Fibroblast of skin of right quadriceps (primary cell): ENCODE measurements around the gene KIF22.

Source experiments
- DNase-seq: peaks from one replicate; pipeline ENCODE4 v3.0.0-alpha.2; 2013

The KIF22 gene

DNA sequence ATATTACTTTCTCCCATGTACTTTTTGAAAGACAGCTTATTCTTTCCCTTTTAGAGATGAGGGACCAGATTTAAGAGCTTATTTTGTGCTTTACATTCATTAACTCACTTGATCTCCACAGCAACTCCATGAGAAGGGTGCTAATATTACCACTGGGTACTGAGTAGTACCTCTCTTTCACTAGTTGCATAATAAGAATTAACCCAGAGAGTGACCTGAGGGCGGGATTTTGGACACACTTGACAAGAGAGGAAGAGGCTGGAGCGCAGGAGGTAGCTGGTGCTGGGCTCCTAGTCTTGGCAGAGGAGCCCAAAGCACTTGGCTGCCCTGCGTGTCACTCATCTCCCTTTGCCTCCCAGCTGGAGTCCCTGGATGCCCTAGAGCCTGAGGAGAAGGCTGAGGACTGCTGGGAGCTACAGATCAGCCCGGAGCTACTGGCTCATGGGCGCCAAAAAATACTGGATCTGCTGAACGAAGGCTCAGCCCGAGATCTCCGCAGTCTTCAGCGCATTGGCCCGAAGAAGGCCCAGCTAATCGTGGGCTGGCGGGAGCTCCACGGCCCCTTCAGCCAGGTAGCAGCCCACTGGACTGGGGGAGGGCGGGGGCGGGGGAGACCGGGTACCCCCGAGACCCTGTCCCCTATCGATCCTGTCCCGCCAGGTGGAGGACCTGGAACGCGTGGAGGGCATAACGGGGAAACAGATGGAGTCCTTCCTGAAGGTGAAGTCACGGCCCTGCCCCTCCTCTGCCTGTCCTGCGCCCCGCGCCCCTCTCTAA, 14.1 kb downstream of the KIF22 start:
- no peak for DNase-seq

DNA sequence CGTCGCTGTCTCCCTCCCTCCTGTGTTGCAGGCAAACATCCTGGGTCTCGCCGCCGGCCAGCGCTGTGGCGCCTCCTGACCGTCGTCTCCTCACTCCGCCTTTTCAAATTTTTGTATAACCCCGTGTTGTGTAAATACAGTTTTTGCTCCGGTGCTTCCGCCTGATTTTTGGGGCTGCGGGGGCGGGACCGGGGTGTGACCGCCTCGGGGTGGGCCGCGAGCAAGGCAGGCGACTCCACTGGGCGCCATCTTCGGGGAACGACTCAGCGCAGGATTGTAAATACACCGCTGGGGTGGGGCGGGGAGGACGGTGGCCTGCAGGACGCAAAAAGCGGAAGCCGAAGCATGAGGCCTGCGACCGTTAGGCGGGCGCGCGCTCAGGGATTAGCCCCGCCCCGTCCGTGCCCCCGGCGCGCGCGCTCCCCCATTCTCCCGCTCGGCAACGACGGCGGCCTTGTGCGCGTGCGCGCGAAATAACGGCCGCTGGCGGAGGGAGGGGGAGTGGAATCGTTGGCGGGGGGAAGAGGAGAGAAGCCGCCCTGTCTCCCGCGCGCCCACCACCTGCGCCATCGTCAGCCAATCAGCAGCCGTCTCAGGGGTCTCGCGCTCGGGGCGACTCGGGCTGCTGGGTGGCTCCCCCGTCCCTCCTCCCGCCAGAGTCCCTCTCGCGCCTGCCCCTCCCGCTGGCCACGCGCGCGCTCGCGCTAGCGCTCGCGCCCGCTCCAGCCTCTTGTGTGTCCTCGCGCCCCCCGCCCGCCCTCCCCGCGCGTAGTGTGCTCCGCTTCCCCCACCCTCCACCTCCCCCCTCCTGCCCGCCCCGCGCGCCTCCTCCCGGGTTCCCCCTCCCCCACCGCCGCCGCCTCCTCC, 14.9 kb downstream of the KIF22 start:
- peak; percentile 98 for DNase-seq

DNA sequence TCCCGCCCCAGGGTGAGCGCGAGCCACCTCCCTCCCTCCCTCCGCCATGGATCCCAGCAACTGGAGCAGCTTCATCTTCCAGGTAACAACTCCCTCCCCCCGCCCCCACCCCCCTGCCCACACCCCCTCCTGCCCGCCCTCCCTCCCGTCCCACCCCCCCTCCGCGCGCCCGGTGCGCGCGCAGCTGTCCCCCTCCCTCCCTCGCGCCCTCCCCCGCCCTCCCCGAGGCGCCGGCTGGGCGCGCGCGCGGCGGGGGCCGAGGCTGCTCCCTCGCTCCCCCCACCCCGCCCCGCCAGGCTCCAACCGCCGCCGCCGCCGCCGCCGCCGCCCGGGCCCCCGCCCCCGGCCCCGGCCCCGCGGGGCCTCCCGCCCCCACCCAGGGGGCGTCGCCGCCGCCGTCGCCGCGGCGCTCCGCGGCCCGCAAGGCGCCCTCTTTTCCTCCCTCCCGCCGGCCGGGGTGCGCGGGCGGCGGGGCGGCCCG, 15.6 kb downstream of the KIF22 start, which contains the start of gene MAZ:
Gene MAZ, plus strand, starts transcription at position 431 of the 481 bp plus-strand sequence. CDS start 173 bp downstream, outside the sequence.
- DNase-seq = no peak

DNA sequence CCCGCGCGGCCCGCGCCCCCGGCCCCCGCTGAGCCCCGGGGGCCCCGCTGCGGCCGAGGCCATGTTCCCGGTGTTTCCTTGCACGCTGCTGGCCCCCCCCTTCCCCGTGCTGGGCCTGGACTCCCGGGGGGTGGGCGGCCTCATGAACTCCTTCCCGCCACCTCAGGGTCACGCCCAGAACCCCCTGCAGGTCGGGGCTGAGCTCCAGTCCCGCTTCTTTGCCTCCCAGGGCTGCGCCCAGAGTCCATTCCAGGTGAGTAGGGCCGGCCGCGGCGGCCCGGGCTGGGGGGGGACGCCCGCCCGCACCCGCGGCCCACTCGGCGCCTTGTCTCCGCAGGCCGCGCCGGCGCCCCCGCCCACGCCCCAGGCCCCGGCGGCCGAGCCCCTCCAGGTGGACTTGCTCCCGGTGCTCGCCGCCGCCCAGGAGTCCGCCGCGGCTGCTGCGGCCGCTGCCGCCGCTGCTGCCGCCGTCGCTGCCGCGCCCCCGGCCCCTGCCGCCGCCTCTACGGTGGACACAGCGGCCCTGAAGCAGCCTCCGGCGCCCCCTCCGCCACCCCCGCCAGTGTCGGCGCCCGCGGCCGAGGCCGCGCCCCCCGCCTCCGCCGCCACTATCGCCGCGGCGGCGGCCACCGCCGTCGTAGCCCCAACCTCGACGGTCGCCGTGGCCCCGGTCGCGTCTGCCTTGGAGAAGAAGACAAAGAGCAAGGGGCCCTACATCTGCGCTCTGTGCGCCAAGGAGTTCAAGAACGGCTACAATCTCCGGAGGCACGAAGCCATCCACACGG, 16.3 kb downstream of the KIF22 start:
- DNase-seq = peak; percentile 53

DNA sequence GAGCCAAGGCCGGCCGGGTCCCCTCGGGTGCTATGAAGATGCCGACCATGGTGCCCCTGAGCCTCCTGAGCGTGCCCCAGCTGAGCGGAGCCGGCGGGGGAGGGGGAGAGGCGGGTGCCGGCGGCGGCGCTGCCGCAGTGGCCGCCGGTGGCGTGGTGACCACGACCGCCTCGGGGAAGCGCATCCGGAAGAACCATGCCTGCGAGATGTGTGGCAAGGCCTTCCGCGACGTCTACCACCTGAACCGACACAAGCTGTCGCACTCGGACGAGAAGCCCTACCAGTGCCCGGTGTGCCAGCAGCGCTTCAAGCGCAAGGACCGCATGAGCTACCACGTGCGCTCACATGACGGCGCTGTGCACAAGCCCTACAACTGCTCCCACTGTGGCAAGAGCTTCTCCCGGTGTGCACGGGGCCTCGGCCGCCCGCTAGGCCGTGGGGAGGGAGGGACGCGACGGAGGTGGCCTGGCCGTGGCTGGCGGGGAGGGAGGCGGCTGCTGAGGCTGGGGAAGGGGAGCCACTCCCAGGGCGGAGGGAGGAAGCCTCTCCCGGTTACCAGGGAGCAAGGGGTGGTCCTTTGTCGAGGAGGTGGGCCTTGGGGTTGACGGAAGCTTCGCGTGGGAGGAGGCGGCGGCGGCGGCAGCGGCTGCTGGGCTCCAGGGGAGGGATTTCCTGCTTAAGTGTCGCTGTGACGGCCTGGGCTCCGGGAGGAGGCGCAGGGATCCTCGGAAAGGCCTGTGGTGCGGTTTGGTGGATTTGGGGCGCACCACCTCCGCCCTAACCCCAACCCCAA, 17.1 kb downstream of the KIF22 start:
- peak; percentile 94 for DNase-seq

DNA sequence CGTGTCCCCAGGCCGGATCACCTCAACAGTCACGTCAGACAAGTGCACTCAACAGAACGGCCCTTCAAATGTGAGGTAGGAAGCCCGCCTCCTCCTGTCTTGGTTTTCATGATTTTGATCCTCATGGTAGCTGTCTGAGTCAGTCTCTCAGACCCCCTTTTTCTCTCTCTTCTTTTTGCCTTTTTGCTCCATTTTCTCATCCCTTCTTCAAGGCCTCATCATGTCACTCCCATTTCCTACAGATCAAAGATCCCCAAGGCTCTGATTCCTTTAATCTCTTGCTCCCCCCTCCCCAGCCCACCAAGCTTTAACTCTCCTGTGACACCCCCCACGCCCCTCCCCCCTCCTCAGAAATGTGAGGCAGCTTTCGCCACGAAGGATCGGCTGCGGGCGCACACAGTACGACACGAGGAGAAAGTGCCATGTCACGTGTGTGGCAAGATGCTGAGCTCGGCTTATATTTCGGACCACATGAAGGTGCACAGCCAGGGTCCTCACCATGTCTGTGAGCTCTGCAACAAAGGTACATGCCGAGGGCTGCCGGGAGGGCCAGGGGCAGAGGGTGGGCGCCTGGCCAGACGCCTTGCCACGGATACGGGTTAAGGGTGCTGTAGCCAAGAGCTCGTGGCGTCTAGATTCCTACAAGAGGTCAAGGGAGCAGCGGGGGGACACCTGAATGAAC, 17.8 kb downstream of the KIF22 start:
- no peak for DNase-seq

DNA sequence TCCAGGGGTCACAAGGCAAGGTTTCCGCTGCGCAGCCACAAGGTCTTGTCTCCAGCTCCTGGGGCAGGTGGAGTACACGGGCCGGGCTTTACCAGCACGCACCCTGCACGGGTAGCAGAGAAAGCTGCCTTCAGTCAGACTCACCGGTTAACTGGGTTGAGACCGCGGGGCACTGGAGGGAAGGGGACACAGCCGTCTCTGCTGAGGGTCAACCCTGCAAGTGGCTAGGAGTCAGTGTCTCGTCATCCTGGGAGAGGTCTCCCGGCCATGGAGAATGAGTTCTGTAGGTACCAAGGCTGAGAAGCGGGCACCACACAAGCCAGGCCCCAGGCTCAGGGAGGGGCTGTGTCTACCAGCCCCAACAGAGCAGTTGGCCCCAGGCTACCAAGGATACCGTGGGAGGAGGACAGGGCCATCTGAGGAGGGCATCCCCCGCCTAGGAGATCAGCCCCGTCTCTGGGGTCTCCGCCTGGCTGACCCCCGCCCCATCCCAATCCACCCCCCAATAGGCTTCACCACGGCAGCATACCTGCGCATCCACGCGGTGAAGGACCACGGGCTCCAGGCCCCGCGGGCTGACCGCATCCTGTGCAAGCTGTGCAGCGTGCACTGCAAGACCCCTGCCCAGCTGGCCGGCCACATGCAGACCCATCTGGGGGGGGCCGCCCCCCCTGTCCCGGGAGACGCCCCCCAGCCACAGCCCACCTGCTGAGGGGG, 18.6 kb downstream of the KIF22 start:
- no peak for DNase-seq

DNA sequence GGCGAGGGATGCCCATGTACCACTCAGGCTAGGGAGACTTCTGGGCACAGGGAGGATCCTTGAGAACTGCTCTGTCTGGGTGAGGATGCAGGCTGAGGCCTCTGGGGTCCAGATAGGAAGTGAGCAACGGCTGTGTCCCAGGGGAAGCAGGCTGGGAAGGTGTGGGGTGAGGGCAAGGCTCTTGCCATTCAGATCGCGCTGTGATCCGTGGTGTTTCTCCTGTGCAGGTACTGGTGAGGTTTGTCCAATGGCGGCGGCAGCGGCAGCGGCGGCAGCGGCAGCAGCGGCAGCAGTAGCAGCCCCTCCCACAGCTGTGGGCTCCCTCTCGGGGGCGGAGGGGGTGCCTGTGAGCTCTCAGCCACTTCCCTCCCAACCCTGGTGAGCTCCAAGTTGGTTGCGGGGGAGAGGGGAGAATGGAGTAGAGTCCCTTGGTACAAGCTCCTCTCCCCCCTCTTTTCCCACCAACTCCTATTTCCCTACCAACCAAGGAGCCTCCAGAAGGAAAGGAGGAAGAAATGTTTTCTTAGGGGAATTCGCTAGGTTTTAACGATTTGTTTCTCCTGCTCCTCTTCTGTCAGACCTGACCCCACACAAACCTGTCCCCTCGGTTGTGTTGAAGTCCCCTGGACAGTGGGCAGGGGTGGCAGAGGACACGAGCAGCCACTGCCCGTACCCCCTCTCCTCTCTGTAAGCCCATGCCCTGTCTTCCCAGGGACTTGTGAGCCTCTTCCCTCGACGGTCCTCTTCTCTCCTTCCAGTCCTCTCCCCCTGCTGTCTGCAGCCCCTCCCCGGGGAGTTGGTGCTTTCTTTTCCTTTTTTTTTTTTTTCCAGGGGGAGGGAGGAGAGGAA, 19.5 kb downstream of the KIF22 start:
- DNase-seq = no peak

DNA sequence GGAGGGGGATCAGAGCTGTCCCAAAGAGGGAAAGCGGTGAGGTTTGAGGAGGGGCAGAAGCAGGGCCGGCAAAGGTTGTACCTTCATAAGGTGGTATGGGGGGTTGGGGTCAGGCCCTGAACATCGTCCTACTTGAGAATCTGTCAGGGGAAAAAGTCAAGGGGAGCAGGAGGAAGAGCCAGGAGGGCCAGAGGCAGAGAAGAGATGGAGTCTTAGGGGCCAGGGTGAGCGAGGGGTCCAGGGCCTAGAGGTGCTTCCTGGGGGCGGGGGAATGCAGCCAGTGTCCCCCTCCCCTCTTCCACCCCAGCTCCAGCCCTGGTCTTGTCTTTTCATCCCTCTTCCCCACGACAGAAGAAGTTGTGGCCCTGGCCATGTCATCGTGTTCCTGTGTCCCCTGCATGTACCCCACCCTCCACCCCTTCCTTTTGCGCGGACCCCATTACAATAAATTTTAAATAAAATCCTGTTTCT, 20.2 kb downstream of the KIF22 start:
- no peak for DNase-seq

DNA sequence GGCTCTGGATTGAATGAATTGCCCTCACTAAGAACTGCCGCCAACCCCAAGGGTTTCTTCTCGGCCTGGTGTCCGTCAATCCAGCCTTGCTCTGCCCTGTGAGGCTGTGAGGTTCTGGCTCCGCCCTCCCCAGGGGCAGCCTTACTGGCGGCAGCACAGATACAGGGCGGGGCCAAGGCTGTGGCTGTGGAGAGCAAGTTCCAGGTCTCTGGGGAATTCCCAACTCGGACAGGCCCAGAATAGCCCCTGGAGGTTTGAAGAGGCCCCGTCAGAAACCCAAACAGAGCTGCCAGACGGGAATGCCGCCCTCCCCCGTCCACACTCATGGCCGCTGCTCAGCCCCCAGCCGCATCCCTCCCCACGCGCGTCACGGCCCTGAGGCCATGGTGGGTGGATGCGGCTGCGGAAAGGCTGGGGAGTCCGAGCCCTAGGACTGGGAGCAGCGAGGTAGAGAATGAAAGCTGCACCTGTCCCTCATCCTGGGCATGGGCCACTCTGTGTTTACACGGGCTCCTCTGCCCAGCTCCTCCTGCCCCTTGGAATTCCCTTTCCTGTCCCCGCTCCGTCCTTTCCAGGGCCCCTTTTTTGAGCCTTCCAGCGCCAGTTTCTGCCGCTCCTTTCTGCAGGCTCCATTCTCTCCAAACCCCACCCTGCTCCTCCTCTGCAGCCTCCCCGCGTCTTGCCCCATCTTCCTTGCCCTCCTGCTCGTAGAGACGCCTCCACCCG, 20.8 kb downstream of the KIF22 start:
- DNase-seq = peak; percentile 96

DNA sequence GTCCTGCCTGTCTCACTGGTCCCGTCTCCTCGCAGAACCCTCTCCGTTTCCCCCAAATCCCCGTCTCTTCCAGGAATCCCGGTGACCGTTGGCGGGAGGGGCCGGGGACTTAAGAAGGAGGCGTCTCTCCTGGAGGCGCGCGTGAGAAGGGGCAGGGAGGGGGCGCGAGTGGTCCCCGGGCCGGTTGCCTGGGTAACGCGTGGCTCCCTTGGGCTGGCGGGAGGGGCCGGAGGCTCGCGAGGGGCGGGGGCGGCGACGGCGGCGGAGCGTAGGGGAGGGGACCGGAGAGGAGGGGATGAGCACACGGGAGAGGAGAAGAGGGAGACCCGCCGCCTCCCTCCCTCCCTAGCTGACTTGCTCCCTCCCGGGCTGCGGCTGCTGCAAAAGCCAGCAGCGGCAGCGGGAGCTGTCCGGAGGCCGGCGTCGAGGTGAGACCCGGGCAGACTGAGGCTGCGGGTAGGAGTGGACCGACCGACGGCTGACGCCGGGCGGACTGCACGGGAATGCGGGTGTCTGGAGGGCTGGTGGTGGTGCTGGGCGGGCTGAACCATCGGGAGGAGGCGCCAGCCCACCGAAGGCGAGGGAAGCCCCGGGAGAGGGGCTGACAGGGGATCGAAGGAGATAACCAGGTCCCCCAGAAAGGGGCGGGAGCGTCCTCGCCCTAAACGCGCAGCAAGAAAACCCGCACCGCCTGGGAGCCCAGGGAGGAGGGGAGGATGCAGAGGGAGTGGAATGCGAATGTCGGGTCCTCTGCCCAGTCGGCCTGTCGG, 21.5 kb downstream of the KIF22 start, which contains the start of gene PRRT2:
Gene PRRT2, plus strand, starts transcription at position 298 of the 770 bp plus-strand sequence. CDS start 862 bp downstream, outside the sequence.
- DNase-seq = peak; percentile 63

DNA sequence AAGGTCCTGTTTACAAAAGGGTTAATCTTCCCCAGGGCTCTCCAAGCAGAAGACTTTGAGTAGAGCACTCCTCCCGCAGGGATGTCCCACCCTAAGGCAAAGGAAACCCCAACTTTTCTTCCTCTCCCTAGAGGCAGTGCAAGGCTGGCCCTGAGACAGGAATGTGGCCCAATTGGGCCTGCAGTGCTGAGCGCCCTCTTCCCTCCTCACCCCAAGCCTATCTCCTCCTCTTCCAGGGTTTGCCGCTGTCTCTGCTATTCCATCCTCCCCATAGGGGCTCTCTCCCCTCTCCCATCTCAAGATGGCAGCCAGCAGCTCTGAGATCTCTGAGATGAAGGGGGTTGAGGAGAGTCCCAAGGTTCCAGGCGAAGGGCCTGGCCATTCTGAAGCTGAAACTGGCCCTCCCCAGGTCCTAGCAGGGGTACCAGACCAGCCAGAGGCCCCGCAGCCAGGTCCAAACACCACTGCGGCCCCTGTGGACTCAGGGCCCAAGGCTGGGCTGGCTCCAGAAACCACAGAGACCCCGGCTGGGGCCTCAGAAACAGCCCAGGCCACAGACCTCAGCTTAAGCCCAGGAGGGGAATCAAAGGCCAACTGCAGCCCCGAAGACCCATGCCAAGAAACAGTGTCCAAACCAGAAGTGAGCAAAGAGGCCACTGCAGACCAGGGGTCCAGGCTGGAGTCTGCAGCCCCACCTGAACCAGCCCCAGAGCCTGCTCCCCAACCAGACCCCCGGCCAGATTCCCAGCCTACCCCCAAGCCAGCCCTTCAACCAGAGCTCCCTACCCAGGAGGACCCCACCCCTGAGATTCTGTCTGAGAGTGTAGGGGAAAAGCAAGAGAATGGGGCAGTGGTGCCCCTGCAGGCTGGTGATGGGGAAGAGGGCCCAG, 22.4 kb downstream of the KIF22 start:
- DNase-seq = no peak

DNA sequence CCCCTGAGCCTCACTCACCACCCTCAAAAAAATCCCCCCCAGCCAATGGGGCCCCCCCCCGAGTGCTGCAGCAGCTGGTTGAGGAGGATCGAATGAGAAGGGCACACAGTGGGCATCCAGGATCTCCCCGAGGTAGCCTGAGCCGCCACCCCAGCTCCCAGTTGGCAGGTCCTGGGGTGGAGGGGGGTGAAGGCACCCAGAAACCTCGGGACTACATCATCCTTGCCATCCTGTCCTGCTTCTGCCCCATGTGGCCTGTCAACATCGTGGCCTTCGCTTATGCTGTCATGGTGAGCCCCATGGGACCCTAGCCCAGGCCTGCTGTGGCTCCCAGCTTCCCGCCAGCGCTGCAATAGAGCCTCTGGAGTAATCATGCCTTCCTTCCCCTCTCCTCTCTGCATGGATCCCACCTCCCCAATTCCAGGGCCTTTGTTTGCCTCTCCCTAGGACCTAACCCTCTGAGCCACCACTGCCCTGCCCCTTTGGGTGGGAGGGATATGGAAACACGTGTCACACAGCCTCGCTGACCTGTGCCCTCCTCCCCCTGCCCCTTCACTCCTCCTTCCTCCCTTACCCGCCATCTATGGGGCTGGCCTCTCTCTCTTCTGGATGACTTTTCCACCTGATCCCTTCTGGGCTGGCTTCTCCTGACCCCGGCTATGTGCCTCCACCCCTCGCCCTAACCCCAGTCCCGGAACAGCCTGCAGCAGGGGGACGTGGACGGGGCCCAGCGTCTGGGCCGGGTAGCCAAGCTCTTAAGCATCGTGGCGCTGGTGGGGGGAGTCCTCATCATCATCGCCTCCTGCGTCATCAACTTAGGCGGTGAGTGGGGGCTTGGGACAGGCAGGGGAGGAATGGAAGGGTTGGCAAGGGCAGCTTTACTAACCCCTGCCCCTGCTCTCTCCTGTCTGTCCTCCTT, 23.4 kb downstream of the KIF22 start:
- DNase-seq = no peak

DNA sequence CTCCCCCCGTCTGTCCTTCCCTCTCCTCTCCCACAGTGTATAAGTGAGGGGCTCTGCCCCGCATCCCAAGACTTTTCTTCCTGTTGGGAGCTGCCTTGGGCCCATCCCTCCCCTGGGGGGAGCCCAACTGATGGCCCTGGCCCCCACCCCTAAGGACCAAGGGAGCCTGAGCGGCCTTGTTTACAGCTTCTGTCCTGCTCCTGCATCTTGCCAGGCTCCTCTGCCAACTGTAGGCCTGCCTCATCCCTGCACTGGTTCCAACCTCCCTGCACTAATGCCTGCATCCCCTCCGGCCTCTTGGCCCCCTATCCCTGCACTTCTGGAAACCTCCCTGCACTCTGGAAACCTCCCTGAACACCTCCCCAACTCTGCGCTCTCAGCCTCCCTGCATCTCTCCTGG, 24.0 kb downstream of the KIF22 start:
- no peak for DNase-seq

DNA sequence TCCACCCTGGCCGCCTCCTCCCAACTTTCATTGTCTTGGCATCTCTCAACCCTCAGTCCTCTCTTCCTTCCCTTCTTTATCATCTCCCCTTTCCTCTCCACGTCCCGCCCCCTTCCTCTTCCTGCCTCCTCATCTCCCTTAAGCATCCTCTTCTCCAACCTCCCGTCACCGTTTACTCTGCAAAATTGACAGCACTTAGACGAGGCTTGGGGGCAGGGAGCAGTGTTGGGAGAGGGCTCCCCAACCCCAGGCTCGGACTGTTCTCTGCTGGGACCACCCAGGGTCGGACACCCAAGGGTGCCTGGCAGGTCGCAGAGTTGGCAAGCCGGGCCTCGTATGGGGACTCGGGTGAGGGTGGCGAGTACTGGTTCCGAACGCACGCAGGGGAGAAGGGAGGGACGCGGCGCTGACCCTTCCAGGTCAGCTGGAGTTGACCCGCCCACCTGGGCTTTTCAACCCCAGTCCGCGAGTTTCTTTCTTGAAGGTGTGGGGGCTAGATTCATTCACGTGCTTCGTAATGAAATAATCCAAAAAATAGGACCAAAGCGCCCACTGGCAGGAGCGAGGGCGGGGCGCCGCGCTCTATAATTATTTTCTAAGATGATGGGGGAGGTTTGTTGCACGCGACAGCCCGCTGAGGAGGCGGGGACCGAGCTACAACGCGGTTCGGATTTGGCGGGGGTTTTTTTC, 24.6 kb downstream of the KIF22 start:
- DNase-seq = no peak
